Measurements from ENCODE around the gene SAXO1.

DNA sequence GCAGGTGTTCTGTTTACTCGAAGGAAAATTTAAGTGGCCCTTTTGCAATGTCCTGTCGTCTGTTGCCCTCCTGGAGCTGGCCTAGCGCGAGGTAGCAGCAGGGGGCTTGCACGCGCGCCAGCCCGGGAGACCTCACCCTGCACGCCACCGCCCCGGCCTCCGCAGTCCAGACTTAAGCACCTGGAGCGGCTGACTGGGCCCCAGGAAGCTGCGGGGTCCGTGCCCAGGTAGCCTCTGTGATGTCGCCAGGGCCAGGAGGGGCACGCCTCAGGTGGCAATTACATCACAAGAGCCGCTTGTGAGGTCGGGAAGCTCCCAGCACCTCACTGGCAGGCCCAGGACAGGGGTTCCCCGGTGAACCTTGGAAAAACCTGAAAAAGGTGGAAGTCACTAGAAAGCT, at the start of gene SAXO1:
- TF ChIP-seq, protein P1, sequence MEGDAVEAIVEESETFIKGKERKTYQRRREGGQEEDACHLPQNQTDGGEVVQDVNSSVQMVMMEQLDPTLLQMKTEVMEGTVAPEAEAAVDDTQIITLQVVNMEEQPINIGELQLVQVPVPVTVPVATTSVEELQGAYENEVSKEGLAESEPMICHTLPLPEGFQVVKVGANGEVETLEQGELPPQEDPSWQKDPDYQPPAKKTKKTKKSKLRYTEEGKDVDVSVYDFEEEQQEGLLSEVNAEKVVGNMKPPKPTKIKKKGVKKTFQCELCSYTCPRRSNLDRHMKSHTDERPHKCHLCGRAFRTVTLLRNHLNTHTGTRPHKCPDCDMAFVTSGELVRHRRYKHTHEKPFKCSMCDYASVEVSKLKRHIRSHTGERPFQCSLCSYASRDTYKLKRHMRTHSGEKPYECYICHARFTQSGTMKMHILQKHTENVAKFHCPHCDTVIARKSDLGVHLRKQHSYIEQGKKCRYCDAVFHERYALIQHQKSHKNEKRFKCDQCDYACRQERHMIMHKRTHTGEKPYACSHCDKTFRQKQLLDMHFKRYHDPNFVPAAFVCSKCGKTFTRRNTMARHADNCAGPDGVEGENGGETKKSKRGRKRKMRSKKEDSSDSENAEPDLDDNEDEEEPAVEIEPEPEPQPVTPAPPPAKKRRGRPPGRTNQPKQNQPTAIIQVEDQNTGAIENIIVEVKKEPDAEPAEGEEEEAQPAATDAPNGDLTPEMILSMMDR (IDR thresholded peaks at IDR 0.05) = no peak
- no peak for TF ChIP-seq EP300 (IDR thresholded peaks at IDR 0.05)
- no peak for TF ChIP-seq POLR2A (IDR thresholded peaks at IDR 0.05)

Measured in sigmoid colon (tissue), 4 donors.